Measurements from ENCODE around the gene EPS8. TPM values are rescaled to one million over a fixed set of nuclear protein-coding genes. Genes with fewer than 3 reads are reported as not detected.

The EPS8 gene
- polyA plus RNA-seq, 3 donors: 4.1 to 4.8 (median 4.3) TPM

GRCh38 chr12:15684896-15685658 lies 104.1 kb downstream of the EPS8 start:
- TF ChIP-seq CTCF (IDR thresholded peaks at IDR 0.05): no peak
- intact Hi-C loops (cut with micrococcal nuclease): no loop called here
- no peak overlapping the region for H3K4me3 Mint-ChIP-seq
- Histone ChIP-seq H3K9ac (ENCODE audit: insufficient read depth, low read length, poor library complexity, severe bottlenecking) (no peak overlapping the region), H3K4me2 (replicated peaks; ENCODE audit: extremely low read depth, low read length, poor library complexity, severe bottlenecking) (no peak overlapping the region), H2AFZ (ENCODE audit: insufficient read depth, low read depth, low read length, poor library complexity, severe bottlenecking) (no peak overlapping the region), H3K9me3 (replicated peaks in 1 of 2; ENCODE audit: control insufficient read depth in 1 of 2, insufficient read depth in 1 of 2, low read length in 2 of 2) (no peaks in the 10 kb centered on the region), H3K27me3 (ENCODE audit: control insufficient read depth in 2 of 2, insufficient read depth in 2 of 2, low read length in 2 of 2) (no peaks in the 10 kb centered on the region), H4K20me1 (ENCODE audit: insufficient read depth, low read length) (no peaks in the 10 kb centered on the region), H3K79me2 (ENCODE audit: insufficient read depth, low read length) (no peaks in the 10 kb centered on the region), H3K36me3 (replicated peaks in 1 of 2; ENCODE audit: control insufficient read depth in 1 of 2, insufficient read depth in 2 of 2, low read length in 2 of 2) (no peaks in the 10 kb centered on the region), H3K4me3 (replicated peaks in 1 of 3; ENCODE audit: low read depth in 2 of 3, low read length in 3 of 3) (no peak overlapping the region), H3K4me1 (ENCODE audit: control insufficient read depth in 1 of 2, insufficient read depth in 2 of 2, low read length in 2 of 2) (peaks cover 22 to 32% of the 10 kb centered on the region in 2 donors), H3K27ac (ENCODE audit: low read depth in 1 of 2, low read length in 2 of 2) (no peak overlapping the region)
- no peaks in the 10 kb centered on the region for H3K9me3 Mint-ChIP-seq
- no peaks in the 10 kb centered on the region for H3K36me3 Mint-ChIP-seq
- DNase-seq: no peak
- no peak overlapping the region for H3K27ac Mint-ChIP-seq
- H3K27me3 Mint-ChIP-seq (ENCODE audit: low read depth in 3 of 3): no peaks in the 10 kb centered on the region
- peaks cover 28% of the 10 kb centered on the region for H3K4me1 Mint-ChIP-seq
- 100% methylated on average over 2 of the region's 6 CpGs for WGBS (ENCODE audit: insufficient coverage)

GRCh38 chr12:15682826-15683225 lies 106.4 kb downstream of the EPS8 start:
- H3K4me3 ChIP-seq (replicated peaks in 1 of 3; ENCODE audit: low read depth in 2 of 3, low read length in 3 of 3): no peak overlapping the region
- peaks cover 0 to 9% of the 10 kb centered on the region in 2 donors for H3K4me1 ChIP-seq (ENCODE audit: control insufficient read depth in 1 of 2, insufficient read depth in 2 of 2, low read length in 2 of 2)
- H3K4me2 ChIP-seq (replicated peaks; ENCODE audit: extremely low read depth, low read length, poor library complexity, severe bottlenecking): no peak overlapping the region

More at GRCh38 chr12:15682826-15683225, 106.4 kb downstream of the EPS8 start:
- peaks cover 0 to 2% (median 0%) of the 10 kb centered on the region in 3 donors for H3K27me3 Mint-ChIP-seq (ENCODE audit: low read depth in 3 of 3)
- H3K27me3 ChIP-seq (ENCODE audit: control insufficient read depth in 2 of 2, insufficient read depth in 2 of 2, low read length in 2 of 2): no peaks in the 10 kb centered on the region
- no peak overlapping the region for H3K27ac ChIP-seq (ENCODE audit: low read depth in 1 of 2, low read length in 2 of 2)
- H3K9ac ChIP-seq (ENCODE audit: insufficient read depth, low read length, poor library complexity, severe bottlenecking): no peak overlapping the region
- no peaks in the 10 kb centered on the region for H3K9me3 ChIP-seq (replicated peaks in 1 of 2; ENCODE audit: control insufficient read depth in 1 of 2, insufficient read depth in 1 of 2, low read length in 2 of 2)
- H3K9me3 Mint-ChIP-seq: no peaks in the 10 kb centered on the region
- H2AFZ ChIP-seq (ENCODE audit: insufficient read depth, low read depth, low read length, poor library complexity, severe bottlenecking): no peak overlapping the region
- TF ChIP-seq CTCF (IDR thresholded peaks at IDR 0.05): no peak
- H3K36me3 ChIP-seq (replicated peaks in 1 of 2; ENCODE audit: control insufficient read depth in 1 of 2, insufficient read depth in 2 of 2, low read length in 2 of 2): no peaks in the 10 kb centered on the region
- no peak overlapping the region for H3K4me3 Mint-ChIP-seq
- H3K36me3 Mint-ChIP-seq: no peaks in the 10 kb centered on the region
- intact Hi-C loops (cut with micrococcal nuclease): no loop called here
- H3K27ac Mint-ChIP-seq: no peak overlapping the region
- H4K20me1 ChIP-seq (ENCODE audit: insufficient read depth, low read length): no peaks in the 10 kb centered on the region
- DNase-seq: no peak
- no peaks in the 10 kb centered on the region for H3K79me2 ChIP-seq (ENCODE audit: insufficient read depth, low read length)
- H3K4me1 Mint-ChIP-seq: peaks cover 11% of the 10 kb centered on the region
